Measurements from ENCODE around the gene MTG1.

Gene MTG1

DNA sequence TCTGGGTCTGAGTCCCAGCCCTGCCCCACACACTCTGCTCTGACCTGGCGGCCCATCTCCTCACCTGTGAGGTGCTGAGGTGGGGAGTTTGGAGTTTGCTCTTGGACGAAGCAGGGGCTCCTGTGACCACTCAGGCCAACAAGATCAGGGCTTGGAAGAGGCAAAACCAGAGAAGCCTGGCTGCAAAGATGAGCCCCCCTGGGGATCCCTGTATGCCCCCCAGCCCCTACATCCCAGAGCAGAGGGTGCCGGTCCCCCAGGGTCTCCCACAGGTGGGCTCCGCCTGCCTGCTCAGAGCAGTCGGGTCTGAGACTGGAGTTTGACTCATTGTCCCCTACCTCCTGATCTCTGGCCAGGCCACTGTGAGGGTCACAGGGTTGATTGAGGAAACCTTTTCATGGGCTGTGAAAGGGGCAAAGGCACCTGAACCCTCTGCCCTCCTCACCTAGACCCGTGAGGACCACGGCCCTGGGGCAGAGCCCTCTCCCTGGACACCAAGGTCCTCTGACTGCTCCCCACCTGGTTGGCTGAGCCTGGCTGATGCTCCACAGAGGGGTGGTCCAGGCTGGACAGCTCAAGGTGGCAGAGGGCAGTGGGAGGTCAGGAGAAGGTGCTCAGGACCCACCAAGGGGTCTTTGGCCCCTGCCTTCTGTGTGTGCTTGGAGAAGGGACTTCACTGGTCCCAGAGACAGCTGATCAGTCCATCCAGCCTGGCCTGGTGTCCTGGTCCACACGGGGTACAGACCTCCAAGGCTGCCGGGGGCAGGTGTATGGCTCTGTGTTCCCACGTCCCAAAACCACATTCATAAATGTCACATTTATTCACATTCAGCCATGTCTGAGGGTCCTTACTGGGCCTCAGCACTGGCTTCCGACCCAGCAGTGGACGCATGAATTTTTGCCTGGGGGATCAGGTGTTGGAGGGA, 50.6 kb downstream of the MTG1 start:
- no peak overlapping the region for H3K4me3 ChIP-seq (replicated peaks; ENCODE audit: low read depth, low read length)

DNA sequence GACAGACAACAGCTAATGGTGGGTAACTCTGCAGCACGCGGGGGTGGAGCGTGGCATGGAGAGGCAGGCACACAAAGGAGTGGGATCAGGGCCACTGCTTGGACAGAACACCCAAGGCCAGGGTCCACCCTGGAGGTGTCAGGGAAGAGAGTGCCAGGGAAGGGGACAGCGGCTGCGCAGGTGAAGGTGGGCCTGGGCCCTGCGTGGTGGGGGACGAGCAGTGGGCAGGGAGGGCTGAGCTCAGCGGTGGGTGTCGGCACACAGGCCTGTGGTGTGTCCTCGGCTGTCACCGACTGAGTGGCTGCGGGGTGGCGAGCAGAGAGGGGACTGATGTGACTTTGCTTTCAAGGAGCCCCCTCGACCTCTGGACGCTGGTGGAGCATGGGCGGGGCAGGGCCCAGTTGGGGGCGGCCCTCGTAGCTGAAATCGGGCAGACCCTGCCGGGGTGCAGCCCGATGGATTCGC, 51.3 kb downstream of the MTG1 start:
- H3K4me3 ChIP-seq (replicated peaks; ENCODE audit: low read depth, low read length): no peak overlapping the region
- no peak for TF ChIP-seq CTCF (IDR thresholded peaks at IDR 0.05; ENCODE audit: low read length, missing control alignments)

More for the DNA sequence above, 50.6 kb downstream of the MTG1 start:
- no peak for DNase-seq (ENCODE audit: low read depth)
- no peak for TF ChIP-seq CTCF (IDR thresholded peaks at IDR 0.05; ENCODE audit: low read length, missing control alignments)

DNA sequence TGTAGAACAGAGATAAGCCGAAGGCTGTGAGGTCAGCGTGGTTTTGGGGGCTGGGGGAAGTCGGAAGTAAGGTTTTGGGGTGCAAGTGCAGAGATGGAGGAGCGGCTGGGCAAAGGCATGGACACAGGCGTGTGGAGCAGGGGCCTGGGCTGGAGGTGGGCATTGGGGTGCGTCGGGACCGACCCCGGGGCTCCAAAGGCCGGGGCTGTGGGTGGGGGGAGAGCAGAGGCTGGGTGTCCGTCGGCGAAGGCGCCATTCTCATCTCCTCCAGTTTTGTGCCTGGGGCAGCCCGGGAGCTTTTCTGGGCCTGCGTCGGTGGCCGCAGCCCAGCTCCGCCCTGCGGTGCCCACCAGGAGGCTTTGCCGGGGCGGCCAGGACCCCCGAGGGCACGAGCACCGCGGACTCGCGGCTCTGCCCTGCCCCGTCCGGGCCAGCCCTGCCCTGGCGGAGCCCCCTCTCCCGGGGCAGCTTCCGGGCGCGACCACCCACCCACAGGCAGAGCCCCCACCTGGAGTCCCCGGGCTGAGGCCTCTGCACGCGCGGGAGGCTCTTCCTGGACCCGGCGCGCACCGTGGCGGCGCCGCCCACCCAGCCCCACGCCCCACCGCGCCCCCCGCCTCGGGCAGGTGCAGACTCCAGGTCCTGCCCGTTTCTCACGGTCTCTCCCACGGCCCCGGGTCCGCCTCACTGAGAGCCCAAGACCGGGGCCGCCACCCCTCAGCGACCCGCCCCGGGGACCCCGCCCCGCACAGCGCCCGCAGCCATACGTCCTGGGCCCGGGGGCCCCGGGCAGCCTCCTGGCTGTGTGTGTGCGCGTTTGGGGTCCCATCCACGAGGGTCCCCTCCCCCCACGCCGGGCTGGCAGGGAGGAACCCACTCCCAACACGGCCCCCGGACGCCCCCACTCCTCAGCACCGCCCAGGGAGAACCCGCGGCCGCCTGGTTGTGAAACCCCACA, 52.1 kb downstream of the MTG1 start:
- TF ChIP-seq CTCF (IDR thresholded peaks at IDR 0.05; ENCODE audit: low read length, missing control alignments): no peak
- no peak for DNase-seq (ENCODE audit: low read depth)
- H3K4me3 ChIP-seq (replicated peaks; ENCODE audit: low read depth, low read length): no peak overlapping the region

More for the DNA sequence above, 51.3 kb downstream of the MTG1 start:
- DNase-seq (ENCODE audit: low read depth): no peak

- no peak overlapping the region for H3K4me3 ChIP-seq (replicated peaks; ENCODE audit: low read depth, low read length)
- no peak for DNase-seq (ENCODE audit: low read depth)
- TF ChIP-seq CTCF (IDR thresholded peaks at IDR 0.05; ENCODE audit: low read length, missing control alignments): no peak
These were observed 53.0 kb downstream of the MTG1 start for GRCh38 chr10:133446979-133447378.

DNA sequence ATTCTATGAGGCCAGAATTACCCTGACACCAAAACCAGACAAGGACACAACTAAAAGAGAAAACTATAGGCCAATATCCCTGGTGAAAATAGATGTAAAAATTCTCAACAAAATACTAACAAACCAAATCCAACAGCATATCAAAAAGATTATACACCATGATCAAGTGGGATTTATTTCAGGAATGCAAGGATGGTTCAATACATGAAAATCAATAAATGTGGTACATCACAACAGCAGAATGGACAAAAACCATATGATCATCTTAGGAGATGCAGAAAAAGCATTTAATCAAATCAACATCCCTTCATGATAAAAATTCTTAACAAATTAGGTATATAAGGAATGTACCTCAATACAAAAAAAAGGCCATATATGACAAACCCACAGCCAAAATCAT, 54.2 kb downstream of the MTG1 start:
- DNase-seq (ENCODE audit: low read depth): no peak
- no peak overlapping the region for H3K4me3 ChIP-seq (replicated peaks; ENCODE audit: low read depth, low read length)
- TF ChIP-seq CTCF (IDR thresholded peaks at IDR 0.05; ENCODE audit: low read length, missing control alignments): no peak

GRCh38 chr10:133451346-133451745, 57.4 kb downstream of the MTG1 start:
- TF ChIP-seq CTCF (IDR thresholded peaks at IDR 0.05; ENCODE audit: low read length, missing control alignments): no peak
- no peak for DNase-seq (ENCODE audit: low read depth)
- no peak overlapping the region for H3K4me3 ChIP-seq (replicated peaks; ENCODE audit: low read depth, low read length)

Data from fibroblast of pulmonary artery (primary cell).